ENCODE results near the gene DACH1. TPM values are rescaled to one million over a fixed set of nuclear protein-coding genes. Genes with fewer than 3 reads are reported as not detected.

The DACH1 gene
- total RNA-seq, 1 experiment from 2014 or later = not detected

DNA sequence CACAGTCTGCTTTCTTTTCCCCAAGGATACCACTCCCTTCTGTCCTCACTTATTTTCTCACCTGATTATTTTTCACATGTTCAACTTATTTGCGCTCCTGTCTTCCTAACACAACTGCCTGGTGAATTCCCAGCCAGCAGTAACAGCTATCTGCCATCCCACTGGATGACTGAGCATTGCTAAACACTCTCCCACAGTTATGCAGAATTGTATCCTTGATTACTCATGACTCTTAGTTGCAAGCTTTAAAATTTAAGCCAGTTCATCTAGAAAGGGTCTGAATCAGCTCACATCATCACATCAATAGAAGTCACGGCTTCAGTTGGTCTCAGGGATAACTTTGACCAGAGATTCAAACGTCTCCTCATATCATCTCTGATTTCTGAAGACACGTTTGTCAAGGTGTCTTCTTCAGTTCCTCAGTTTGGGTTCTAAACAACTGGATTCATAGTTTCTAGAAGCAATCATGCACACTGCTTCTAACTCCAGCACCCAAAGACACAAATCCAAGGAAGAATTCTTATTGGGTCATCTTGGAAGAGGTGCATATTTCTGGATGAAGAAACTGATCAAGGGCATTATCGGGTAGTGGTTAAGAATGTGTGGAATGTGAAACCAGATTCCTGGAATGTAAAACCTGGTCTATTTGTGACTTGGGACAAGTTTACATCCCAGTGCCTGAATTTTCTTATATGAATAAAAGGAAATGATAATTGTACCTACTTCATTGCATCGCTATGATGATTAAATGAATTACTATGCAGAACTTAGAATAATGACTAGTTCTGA lies 13.9 kb upstream of the DACH1 start (continued):
- TF ChIP-seq, protein P1, sequence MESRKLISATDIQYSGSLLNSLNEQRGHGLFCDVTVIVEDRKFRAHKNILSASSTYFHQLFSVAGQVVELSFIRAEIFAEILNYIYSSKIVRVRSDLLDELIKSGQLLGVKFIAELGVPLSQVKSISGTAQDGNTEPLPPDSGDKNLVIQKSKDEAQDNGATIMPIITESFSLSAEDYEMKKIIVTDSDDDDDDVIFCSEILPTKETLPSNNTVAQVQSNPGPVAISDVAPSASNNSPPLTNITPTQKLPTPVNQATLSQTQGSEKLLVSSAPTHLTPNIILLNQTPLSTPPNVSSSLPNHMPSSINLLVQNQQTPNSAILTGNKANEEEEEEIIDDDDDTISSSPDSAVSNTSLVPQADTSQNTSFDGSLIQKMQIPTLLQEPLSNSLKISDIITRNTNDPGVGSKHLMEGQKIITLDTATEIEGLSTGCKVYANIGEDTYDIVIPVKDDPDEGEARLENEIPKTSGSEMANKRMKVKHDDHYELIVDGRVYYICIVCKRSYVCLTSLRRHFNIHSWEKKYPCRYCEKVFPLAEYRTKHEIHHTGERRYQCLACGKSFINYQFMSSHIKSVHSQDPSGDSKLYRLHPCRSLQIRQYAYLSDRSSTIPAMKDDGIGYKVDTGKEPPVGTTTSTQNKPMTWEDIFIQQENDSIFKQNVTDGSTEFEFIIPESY (IDR thresholded peaks at IDR 0.05; ENCODE audit: extremely low read depth, insufficient replicate concordance, low read length) = no peak

DNA sequence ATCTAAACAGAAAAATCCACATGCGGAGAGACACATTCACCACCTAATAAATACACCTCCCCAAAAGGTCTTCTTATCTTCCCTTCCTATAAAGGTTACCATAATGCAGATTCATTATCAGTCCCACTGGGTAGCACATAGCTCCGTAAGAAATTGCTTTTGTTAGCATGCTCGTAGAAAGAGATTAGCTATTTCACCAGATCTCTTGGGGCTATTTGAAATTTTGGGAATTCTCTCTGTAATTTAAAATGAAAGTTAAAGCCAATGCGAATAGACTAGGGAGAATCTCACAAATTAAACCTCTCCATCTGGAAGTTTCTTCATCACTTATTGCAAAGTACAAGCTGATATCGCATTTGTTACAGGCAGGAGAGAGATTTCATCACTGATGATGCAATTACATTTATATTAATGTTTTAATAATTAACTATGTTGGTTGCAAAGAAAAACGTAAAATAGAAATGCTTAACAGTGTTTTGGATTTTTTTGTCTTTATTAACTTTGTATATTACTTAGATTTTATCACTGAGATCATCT lies 12.9 kb upstream of the DACH1 start:
- intact Hi-C loops (cut with micrococcal nuclease) = loop anchor here (5.0 kb wide), 1 partner anchor 578 kb away; no protein-coding TSS in a partner anchor
- no peaks in the 10 kb centered on the region for H3K79me2 ChIP-seq (ENCODE audit: insufficient read depth, low read length)
- ATAC-seq (no peak), DNase-seq (ENCODE audit: low read depth, low spot score) (no peak)
- H2AFZ ChIP-seq (ENCODE audit: low read depth, low read length, poor library complexity, severe bottlenecking) = no peak overlapping the region
- H3K9ac ChIP-seq (ENCODE audit: low read length) = no peak overlapping the region
- H3K4me1 ChIP-seq (ENCODE audit: control insufficient read depth in 1 of 2, insufficient read depth in 2 of 2, low read length in 2 of 2) = no peaks in the 10 kb centered on the region
- no peak overlapping the region for H3K27ac ChIP-seq (ENCODE audit: low read depth, low read length)
- BruUV-seq (replicated peaks) = no TSS peak
- no peaks in the 10 kb centered on the region for H3K36me3 ChIP-seq (ENCODE audit: control insufficient read depth in 1 of 2, insufficient read depth in 2 of 2, low read length in 2 of 2)
- POLR2A ChIA-PET = no interaction called here
- CTCF ChIA-PET = interaction anchor here (1.3 kb wide), 1 partner anchor 577 kb away, joined by 3 read pairs; no protein-coding TSS in a partner anchor
- no peaks in the 10 kb centered on the region for H3K27me3 ChIP-seq (ENCODE audit: insufficient read depth, low read length)
- H3K9me3 ChIP-seq (ENCODE audit: control insufficient read depth in 1 of 2, insufficient read depth in 1 of 2, low read depth in 1 of 2, low read length in 2 of 2) = peaks cover 4% of the 10 kb centered on the region in 2 experiments; a peak in 2 of 4 replicates
- H3K9me2 ChIP-seq (ENCODE audit: insufficient read depth) = no peaks in the 10 kb centered on the region
- H4K20me1 ChIP-seq (ENCODE audit: insufficient read depth) = no peaks in the 10 kb centered on the region
- no peak overlapping the region for H3K4me3 ChIP-seq (replicated peaks in 1 of 2; ENCODE audit: low read depth in 1 of 2, low read length in 2 of 2)
- RAD21 ChIA-PET (ENCODE audit: low non-redundant PET in 1 of 2, low total read pairs in 2 of 2, uncharacterized antibody in 2 of 2, unreplicated experiment in 2 of 2) = no interaction called here
- no peak for TF ChIP-seq POLR2A (IDR thresholded peaks at IDR 0.05; ENCODE audit: borderline replicate concordance, extremely low read depth, insufficient read depth, insufficient read length)
- TF ChIP-seq TCF7L2 (IDR thresholded peaks at IDR 0.05; ENCODE audit: borderline replicate concordance, extremely low read depth, insufficient read depth, insufficient read length) = no peak
- TF ChIP-seq SRF (IDR thresholded peaks at IDR 0.05; ENCODE audit: low read depth) = no peak
- no peak for TF ChIP-seq ZNF274 (IDR thresholded peaks at IDR 0.05; ENCODE audit: low read depth, low read length)
- TF ChIP-seq SP1 (IDR thresholded peaks at IDR 0.05; ENCODE audit: low read depth) = no peak
- no peak for TF ChIP-seq CEBPB (IDR thresholded peaks at IDR 0.05; ENCODE audit: low read depth)
- no peak for TF ChIP-seq YY1 (IDR thresholded peaks at IDR 0.05; ENCODE audit: extremely low read depth, insufficient replicate concordance, low read depth, low read length)
- no peak for TF ChIP-seq EZH2phosphoT487 (IDR thresholded peaks at IDR 0.05; ENCODE audit: borderline replicate concordance)
- TF ChIP-seq JUND (IDR thresholded peaks at IDR 0.05) = no peak
- TF ChIP-seq, protein P2, sequence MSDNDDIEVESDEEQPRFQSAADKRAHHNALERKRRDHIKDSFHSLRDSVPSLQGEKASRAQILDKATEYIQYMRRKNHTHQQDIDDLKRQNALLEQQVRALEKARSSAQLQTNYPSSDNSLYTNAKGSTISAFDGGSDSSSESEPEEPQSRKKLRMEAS (IDR thresholded peaks at IDR 0.05) = no peak
- TF ChIP-seq RAD21 (IDR thresholded peaks at IDR 0.05; ENCODE audit: low read depth) = no peak
- no peak for TF ChIP-seq ZFX (IDR thresholded peaks at IDR 0.05)
- no peak for TF ChIP-seq SIN3A (IDR thresholded peaks at IDR 0.05; ENCODE audit: low read depth)
- TF ChIP-seq CBX3 (IDR thresholded peaks at IDR 0.05; ENCODE audit: low read depth) = no peak
- no peak overlapping the region for H3K4me2 ChIP-seq (ENCODE audit: low read length)

Data from HCT116 (cell line).